GM21723 (cell line): ENCODE measurements around the gene MOCS1.

Source experiments
- ATAC-seq: cut with Tn5 transposase; IDR thresholded peaks from one replicate; pipeline ENCODE4 v1.9.1; 2021; ENCODE audit warnings: mild to moderate bottlenecking, moderate library complexity; ENCODE audit not compliant: unreplicated experiment

Gene MOCS1

DNA sequence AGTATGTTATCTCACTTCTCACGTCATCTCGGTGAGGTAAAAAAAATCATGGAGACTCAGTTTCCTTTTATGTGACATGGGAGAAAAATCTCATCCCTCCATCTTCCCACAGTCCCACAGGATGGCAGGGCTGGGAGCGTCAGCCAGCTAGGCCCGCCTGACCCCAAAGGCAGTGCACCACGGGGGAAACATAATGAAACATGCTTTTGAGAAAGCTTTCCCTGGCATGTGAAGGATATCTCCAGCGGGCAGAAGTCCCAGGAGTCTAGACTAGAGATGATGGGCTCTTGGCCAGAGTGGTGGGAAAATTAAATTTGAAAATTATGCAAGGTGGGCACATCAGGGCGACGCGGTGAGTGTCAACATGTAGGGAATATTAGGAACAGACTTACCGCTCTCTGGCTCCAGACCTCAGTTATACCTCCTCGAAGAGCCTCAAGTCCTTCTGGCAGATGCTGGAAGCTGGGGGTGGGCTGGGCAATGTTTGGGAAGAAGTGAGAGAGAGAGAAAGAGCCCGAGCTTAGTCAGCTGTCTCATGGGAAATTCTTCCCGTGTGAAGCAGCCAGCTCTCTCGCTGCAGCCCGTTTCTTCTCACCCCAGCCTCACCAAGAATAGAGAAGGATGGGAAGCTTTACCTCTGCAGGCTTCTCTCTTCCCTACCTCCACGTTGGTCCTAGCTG, 52.3 kb downstream of the MOCS1 start:
- ATAC-seq = no peak

- ATAC-seq = no peak
These were observed 53.7 kb downstream of the MOCS1 start for GRCh38 chr6:39880594-39880993.

- no peak for ATAC-seq
These were observed 54.7 kb downstream of the MOCS1 start for GRCh38 chr6:39879535-39879934.

DNA sequence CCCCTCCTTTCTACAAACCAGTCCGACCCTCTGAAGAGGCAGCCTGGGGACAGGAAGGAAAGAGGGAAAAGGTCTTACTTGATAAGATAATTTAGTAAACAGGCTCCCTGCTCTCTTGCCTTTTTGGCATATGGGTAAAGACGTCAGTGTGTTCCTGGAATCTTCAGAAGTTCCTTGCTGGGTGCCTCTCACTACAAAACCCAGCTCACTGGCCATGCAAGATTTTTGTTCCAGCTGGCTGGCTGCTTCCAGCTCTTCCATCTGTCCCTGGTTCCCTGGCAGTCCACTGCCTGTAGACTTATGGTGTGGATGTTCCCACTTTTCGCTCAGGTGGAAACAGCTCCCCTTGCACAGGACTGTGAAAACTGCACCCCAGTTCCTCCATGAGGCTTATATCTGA, 57.4 kb downstream of the MOCS1 start:
- no peak for ATAC-seq

DNA sequence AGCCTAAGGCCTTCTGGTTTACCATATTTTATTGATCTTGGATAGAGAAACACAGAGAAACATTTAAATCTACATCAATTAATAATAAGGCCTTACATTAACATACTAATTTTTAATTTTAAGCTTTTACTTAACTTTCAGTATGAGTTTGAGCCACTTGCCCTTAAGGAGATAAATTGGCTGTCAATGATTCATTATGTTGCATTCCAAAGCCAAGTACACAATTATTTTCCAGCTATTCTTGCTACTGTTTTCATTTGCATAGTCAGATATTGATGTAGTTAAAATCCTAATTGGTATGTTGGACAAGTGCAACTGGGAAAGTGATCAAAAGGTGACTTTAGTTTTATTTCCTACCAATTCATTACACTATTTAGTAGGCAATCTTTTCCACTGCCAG, 58.2 kb downstream of the MOCS1 start:
- ATAC-seq = no peak

DNA sequence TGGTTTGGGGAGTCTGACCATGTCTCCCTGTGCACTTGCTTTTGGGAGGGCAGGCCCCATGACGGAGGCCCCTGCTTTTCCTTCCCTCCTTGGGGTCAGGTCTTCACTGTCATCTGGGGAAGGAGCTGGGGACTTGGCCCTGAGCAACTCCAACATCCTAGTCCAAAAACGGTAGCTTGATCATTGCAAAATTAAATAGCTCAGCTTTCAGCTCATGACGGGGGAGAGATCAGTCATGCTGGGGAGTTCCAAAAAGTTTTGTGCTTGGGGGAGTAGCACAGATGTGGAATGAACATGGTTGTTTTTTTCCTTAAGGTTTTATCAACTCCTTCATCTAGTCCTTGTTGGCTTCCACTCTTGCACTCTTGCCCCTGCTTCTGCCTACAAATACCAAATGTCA, 60.8 kb downstream of the MOCS1 start:
- ATAC-seq = no peak

DNA sequence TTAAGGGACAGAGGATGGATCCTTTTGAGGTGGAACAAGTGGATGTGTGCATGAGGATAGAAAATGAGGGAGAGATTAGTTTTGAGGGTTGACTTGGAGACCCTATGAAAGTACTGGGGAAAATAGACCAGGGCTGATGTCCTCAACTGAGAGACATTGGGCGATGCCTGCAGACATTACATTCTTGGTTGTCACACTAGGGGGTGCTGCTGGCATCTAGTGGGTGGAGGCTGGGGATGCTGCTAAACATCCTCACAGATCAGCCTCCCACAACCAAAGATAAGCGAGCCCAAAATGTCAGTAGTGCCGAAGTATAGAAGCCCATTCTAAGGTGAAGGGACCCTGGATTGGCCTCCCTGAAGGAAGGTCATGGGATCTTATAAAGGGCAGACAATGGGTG, 63.3 kb downstream of the MOCS1 start:
- no peak for ATAC-seq

DNA sequence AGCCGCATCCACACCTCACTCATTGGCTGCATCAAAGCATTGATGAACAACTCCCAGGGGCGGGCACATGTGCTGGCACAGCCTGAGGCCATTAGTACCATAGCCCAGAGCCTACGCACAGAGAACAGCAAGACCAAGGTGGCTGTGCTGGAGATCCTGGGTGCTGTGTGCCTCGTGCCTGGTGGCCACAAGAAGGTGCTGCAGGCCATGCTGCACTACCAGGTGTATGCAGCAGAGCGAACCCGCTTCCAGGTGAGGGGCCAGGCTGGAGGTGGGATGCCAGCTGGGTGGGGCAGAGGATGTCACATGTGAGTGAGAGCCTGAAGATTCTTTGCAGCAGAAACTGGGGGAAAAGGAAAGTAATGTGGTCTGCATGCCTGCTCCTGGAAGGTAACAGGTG, 66.7 kb downstream of the MOCS1 start:
- ATAC-seq = no peak

DNA sequence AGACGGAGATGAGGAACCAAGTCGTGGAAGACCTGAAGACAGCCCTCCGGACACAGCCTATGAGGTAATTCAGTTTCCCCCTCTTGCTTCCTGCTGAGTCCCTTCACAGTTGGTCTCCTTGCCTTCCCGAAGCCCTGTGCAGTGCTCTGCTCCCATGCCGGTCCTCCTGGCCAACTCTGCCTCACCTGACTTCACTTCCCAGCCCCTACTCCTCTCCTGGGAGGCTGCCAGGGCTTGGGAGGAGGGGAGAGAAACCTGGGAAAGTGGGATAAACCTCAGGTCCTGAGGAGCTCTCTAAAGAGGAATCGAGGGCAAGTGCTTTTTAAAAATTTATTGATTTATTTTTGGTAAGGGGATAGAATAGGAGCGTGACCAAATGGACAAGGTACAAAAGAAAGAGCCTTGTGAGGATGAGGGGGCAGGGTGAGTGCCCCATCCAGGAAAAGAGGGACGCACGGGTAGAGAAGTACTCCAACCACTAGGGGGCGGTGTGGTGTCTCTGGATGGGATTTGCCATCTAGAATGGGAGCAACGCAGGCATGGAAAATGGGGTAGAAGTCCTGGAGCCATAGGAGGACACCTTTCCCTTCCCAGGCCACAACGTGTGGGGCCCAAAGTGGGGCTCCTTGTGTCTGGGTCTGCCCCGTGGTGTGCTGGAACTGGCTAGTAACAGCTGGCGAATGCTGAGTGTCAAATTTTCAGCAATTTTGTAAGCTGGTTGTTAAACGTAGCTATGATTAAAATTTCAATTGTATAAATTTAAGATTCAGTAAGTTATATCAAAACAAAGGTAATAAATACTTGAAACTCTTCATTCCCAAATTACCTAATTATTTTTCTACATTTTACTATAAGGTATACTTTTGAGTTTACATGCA, 69.0 kb downstream of the MOCS1 start:
- ATAC-seq = no peak

DNA sequence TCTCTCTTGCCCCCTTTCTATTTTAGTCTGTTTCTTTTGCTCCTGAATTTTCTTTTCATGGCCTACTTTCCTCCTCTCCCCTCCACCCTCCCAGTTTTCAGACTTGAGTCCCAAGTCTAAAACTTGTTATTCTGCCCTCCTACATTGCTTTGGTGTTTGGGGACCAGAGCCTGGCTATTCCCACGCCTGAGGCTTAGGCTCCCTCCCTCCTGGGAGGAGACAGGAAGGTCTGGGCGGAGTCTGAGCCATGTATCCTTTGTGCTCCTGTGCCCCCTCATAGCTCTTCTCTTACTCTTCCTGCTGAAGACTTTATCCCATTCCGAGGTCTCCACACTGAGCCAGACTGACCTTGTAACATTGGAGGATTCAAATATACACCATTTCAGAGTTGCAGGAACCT, 72.6 kb downstream of the MOCS1 start:
- ATAC-seq = no peak

GRCh38 chr6:39859025-39859424, 75.2 kb downstream of the MOCS1 start:
- ATAC-seq = no peak

- no peak for ATAC-seq
These were observed 78.8 kb downstream of the MOCS1 start for GRCh38 chr6:39855356-39855995.
